Measurements from ENCODE around the gene TIAL1.
"Not testable (repeated sequence)": the region's sequence is repeated elsewhere in the genome, so short reads cannot be mapped to it uniquely, and the experiment has no call there.

TIAL1 gene

GRCh38 chr10:119532251-119532650 lies 64.5 kb downstream of the TIAL1 start:
- not testable (repeated sequence) for DNase-seq (ENCODE audit: low read depth in 3 of 3)

GRCh38 chr10:119531067-119531466 lies 65.7 kb downstream of the TIAL1 start:
- no peak for DNase-seq (ENCODE audit: low read depth in 3 of 3)

GRCh38 chr10:119528663-119529237 lies 68.0 kb downstream of the TIAL1 start:
- not testable (repeated sequence) for DNase-seq (ENCODE audit: low read depth in 3 of 3)

- DNase-seq (ENCODE audit: low read depth in 3 of 3): no peak
Observed at GRCh38 chr10:119526621-119527592, 69.9 kb downstream of the TIAL1 start.

GRCh38 chr10:119526149-119526548 lies 70.6 kb downstream of the TIAL1 start:
- no peak for DNase-seq (ENCODE audit: low read depth in 3 of 3)

GRCh38 chr10:119525116-119525515 lies 71.6 kb downstream of the TIAL1 start:
- DNase-seq (ENCODE audit: low read depth in 3 of 3): no peak

- DNase-seq (ENCODE audit: low read depth in 3 of 3): no peak
Observed at GRCh38 chr10:119524720-119525070, 72.1 kb downstream of the TIAL1 start.

- DNase-seq (ENCODE audit: low read depth in 3 of 3): no peak
Observed at GRCh38 chr10:119523895-119524719, 72.7 kb downstream of the TIAL1 start.
